CD14-positive monocyte (primary cell): ENCODE data around the gene BTBD1. TPM values are rescaled to one million over a fixed set of nuclear protein-coding genes. Genes with fewer than 3 reads are reported as not detected.

ENCODE experiments used
- DNase-seq, 3 donors: peaks; one replicate each; pipeline ENCODE4 v3.0.0-alpha.2; 2011 to 2022
- H2AFZ ChIP-seq: 2 replicates; pipeline ENCODE4 v1.6.0; 2012; ENCODE audit warnings: mild to moderate bottlenecking, low read depth, low read length, inconsistent platforms; ENCODE audit not compliant: insufficient read depth, poor library complexity, severe bottlenecking
- H3K27ac ChIP-seq, 2 donors: 1 replicate in 1 of 2; 2 replicates in 1 of 2; pipeline ENCODE4 v1.5.1; 2012 to 2013; ENCODE audit warnings: low read length in 2 of 2, control low read depth in 1 of 2, inconsistent platforms in 1 of 2, low read depth in 1 of 2, mild to moderate bottlenecking in 1 of 2
- H3K27me3 ChIP-seq, 2 donors: one replicate each; pipeline versions ENCODE4 v1.6.0 to v1.6.1; 2011 to 2013; ENCODE audit warnings: low read length in 2 of 2; ENCODE audit not compliant: control insufficient read depth in 2 of 2, insufficient read depth in 2 of 2
- H3K36me3 ChIP-seq, 2 donors: replicated peaks in 1 of 2; 1 replicate in 1 of 2; 2 replicates in 1 of 2; pipeline versions ENCODE4 v1.5.1 to v1.6.1; 2012 to 2013; ENCODE audit warnings: low read length in 2 of 2, control low read depth in 1 of 2, inconsistent platforms in 1 of 2, mild to moderate bottlenecking in 1 of 2; ENCODE audit not compliant: insufficient read depth in 2 of 2, control insufficient read depth in 1 of 2
- H3K4me1 ChIP-seq, 2 donors: 1 replicate in 1 of 2; 2 replicates in 1 of 2; pipeline versions ENCODE4 v1.5.1 to v1.6.1; 2012 to 2013; ENCODE audit warnings: low read length in 2 of 2, control low read depth in 1 of 2, inconsistent platforms in 1 of 2, mild to moderate bottlenecking in 1 of 2, moderate library complexity in 1 of 2; ENCODE audit not compliant: insufficient read depth in 2 of 2, control insufficient read depth in 1 of 2
- H3K4me2 ChIP-seq: replicated peaks from 2 replicates; pipeline ENCODE3; 2012; ENCODE audit warnings: low read length, moderate library complexity, mild to moderate bottlenecking; ENCODE audit not compliant: poor library complexity, severe bottlenecking; ENCODE audit errors: extremely low read depth
- H3K4me3 ChIP-seq, 3 experiments: fragments of 200-600 bp in 1 of 3; sonication (generic) in 1 of 3; replicated peaks in 1 of 3; 1 replicate in 2 of 3; 2 replicates in 1 of 3; pipeline ENCODE4 v1.5.1; 2011 to 2013; ENCODE audit warnings: low read length in 3 of 3, mild to moderate bottlenecking in 3 of 3, control low read depth in 2 of 3, low read depth in 2 of 3, inconsistent platforms in 1 of 3, moderate library complexity in 1 of 3
- H3K79me2 ChIP-seq: 2 replicates; pipeline ENCODE4 v1.6.0; 2012; ENCODE audit warnings: mild to moderate bottlenecking, control low read depth, inconsistent platforms, low read length, moderate library complexity; ENCODE audit not compliant: insufficient read depth
- H3K9ac ChIP-seq: 2 replicates; pipeline ENCODE4 v1.6.0; 2017; ENCODE audit warnings: low read length, mild to moderate bottlenecking; ENCODE audit not compliant: insufficient read depth, poor library complexity, severe bottlenecking
- H3K9me3 ChIP-seq, 2 donors: replicated peaks in 1 of 2; 1 replicate in 1 of 2; 2 replicates in 1 of 2; pipeline versions ENCODE4 v1.5.1 to v1.6.1; 2012 to 2013; ENCODE audit warnings: low read length in 2 of 2, control low read depth in 1 of 2; ENCODE audit not compliant: control insufficient read depth in 1 of 2, insufficient read depth in 1 of 2
- H4K20me1 ChIP-seq: 2 replicates; pipeline ENCODE4 v1.6.0; 2012; ENCODE audit warnings: mild to moderate bottlenecking, low read length, control low read depth, moderate library complexity; ENCODE audit not compliant: insufficient read depth
- H3K27ac Mint-ChIP-seq, 7 donors: one replicate each; pipeline ENCODE4 v1.8.0; 2020; ENCODE audit warnings: mild to moderate bottlenecking in 7 of 7, mixed read lengths in 7 of 7, moderate library complexity in 6 of 7, inconsistent platforms in 2 of 7
- H3K27me3 Mint-ChIP-seq, 3 donors: one replicate each; pipeline ENCODE4 v1.8.0; 2021 to 2022; ENCODE audit warnings: low read depth in 3 of 3, mild to moderate bottlenecking in 3 of 3, mixed read lengths in 3 of 3, moderate library complexity in 3 of 3, inconsistent platforms in 1 of 3
- H3K36me3 Mint-ChIP-seq, 2 donors: one replicate each; pipeline ENCODE4 v1.8.0; 2020; ENCODE audit warnings: mixed read lengths in 2 of 2, inconsistent platforms in 1 of 2, mild to moderate bottlenecking in 1 of 2
- H3K4me1 Mint-ChIP-seq: one replicate; pipeline ENCODE4 v1.8.0; 2020; ENCODE audit warnings: mild to moderate bottlenecking, mixed read lengths
- H3K4me3 Mint-ChIP-seq, 2 donors: one replicate each; pipeline ENCODE4 v1.8.0; 2020; ENCODE audit warnings: mild to moderate bottlenecking in 2 of 2, mixed read lengths in 2 of 2, moderate library complexity in 1 of 2
- H3K9me3 Mint-ChIP-seq, 7 donors: one replicate each; pipeline ENCODE4 v1.8.0; 2020 to 2022; ENCODE audit warnings: mixed read lengths in 7 of 7, mild to moderate bottlenecking in 6 of 7, moderate library complexity in 6 of 7, inconsistent platforms in 2 of 7
- WGBS: methylation state at CpG from one replicate; pipeline ENCODE4 v1.1.5; 2013; ENCODE audit warnings: missing lambda C conversion rate; ENCODE audit not compliant: insufficient coverage; 5-methylcytosine and 5-hydroxymethylcytosine counted together
- intact Hi-C, 2 donors: fragments of 100-400 bp; cut with micrococcal nuclease; formaldehyde crosslinking; loops; one replicate each; pipeline versions ENCODE4 v1.15.0 to v1.15.1; 2023
- polyA plus RNA-seq, 3 donors: library from polyadenylated mRNA; depleted of rRNA in 1 of 3; unstranded in 2 of 3; stranded (reverse) in 1 of 3; fragments of 300-500 nt in 2 of 3; fragments of >200 nt in 1 of 3; fragmentation: Illumina TruSeq in 2 of 3; gene quantifications; 1 replicate in 2 of 3; 2 replicates in 1 of 3; pipeline ENCODE4 v1.2.3, GENCODE V29; 2012 to 2021
- TF ChIP-seq, protein P1 (sequence below): fragments of 200-600 bp; IDR thresholded peaks from one replicate; pipeline ENCODE4 v1.8.0; 2022; ENCODE audit warnings: antibody characterized with exemption, mild to moderate bottlenecking

Gene BTBD1
- polyA plus RNA-seq, 3 donors = 18.0 to 48.8 (median 37.2) TPM

DNA sequence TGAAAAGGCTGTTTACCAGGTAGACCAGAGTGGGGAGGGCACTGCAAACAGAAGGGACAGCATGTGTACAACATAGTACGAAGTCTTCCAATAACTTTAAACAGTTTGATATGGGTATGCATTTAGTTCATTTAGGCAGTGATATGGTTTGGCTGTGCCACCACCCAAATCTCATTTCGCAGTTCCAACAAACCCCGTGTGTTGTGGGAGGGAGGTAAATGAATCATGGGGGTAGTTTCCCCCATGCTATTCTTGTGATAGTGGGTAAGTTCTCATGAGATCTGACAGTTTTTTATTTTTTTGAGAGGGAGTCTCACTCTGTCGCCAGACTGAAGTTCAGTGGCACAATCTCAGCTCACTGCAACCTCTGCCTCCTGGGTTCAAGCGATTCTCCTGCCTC lies 88.6 kb downstream of the BTBD1 start:
- Histone ChIP-seq H3K27me3 (no peaks in the 10 kb centered on the region), H3K4me1 (no peaks in the 10 kb centered on the region), H3K36me3 (no peaks in the 10 kb centered on the region), H4K20me1 (no peaks in the 10 kb centered on the region), H3K79me2 (no peaks in the 10 kb centered on the region), H3K9ac (no peak overlapping the region), H3K27ac (no peak overlapping the region), H3K9me3 (no peaks in the 10 kb centered on the region), H2AFZ (no peak overlapping the region), H3K4me3 (no peak overlapping the region), H3K4me2 (no peak overlapping the region)
- Mint-ChIP-seq H3K36me3 (peaks cover 4 to 5% of the 10 kb centered on the region in 2 donors), H3K9me3 (no peaks in the 10 kb centered on the region), H3K27me3 (peaks cover 0 to 2% (median 0%) of the 10 kb centered on the region in 3 donors), H3K4me3 (no peak overlapping the region), H3K4me1 (no peaks in the 10 kb centered on the region), H3K27ac (no peak overlapping the region)
- WGBS = 100% methylated on average over 2 of the region's 5 CpGs
- TF ChIP-seq, protein P1, sequence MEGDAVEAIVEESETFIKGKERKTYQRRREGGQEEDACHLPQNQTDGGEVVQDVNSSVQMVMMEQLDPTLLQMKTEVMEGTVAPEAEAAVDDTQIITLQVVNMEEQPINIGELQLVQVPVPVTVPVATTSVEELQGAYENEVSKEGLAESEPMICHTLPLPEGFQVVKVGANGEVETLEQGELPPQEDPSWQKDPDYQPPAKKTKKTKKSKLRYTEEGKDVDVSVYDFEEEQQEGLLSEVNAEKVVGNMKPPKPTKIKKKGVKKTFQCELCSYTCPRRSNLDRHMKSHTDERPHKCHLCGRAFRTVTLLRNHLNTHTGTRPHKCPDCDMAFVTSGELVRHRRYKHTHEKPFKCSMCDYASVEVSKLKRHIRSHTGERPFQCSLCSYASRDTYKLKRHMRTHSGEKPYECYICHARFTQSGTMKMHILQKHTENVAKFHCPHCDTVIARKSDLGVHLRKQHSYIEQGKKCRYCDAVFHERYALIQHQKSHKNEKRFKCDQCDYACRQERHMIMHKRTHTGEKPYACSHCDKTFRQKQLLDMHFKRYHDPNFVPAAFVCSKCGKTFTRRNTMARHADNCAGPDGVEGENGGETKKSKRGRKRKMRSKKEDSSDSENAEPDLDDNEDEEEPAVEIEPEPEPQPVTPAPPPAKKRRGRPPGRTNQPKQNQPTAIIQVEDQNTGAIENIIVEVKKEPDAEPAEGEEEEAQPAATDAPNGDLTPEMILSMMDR = no peak
- intact Hi-C loops = no loop called here
- DNase-seq = no peak

DNA sequence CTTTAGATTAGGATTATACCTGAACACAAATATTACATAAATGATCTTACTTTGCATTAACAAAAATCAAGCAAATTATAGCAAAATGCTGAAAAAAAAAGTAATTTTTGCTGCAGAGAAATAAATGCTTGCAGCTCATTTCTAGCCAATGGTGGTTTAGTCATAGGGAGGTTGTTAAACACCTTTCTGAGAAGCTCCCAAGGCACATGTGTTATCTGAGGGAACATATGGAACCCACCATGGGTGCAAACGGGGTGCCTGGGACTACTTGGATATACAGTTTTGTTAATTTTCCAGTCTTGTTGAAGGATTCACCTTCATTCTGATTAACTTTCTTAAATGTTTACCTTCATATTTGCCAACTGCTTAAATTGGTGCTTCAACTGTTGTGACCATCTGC lies 90.0 kb downstream of the BTBD1 start:
- intact Hi-C loops = no loop called here
- H3K36me3 ChIP-seq = no peaks in the 10 kb centered on the region
- H3K4me1 ChIP-seq = no peaks in the 10 kb centered on the region
- TF ChIP-seq, protein P1 = no peak
- Mint-ChIP-seq H3K9me3 (no peaks in the 10 kb centered on the region), H3K27me3 (peaks cover 0 to 2% (median 0%) of the 10 kb centered on the region in 3 donors), H3K27ac (no peak overlapping the region), H3K36me3 (peaks cover 4 to 5% of the 10 kb centered on the region in 2 donors), H3K4me3 (no peak overlapping the region), H3K4me1 (no peaks in the 10 kb centered on the region)
- no peak overlapping the region for H3K27ac ChIP-seq
- H3K4me3 ChIP-seq = no peak overlapping the region
- no peak for DNase-seq
- H2AFZ ChIP-seq = no peak overlapping the region
- H3K79me2 ChIP-seq = no peaks in the 10 kb centered on the region
- no peaks in the 10 kb centered on the region for H4K20me1 ChIP-seq
- WGBS = no CpG with 5 or more reads among the region's 1 CpG
- no peaks in the 10 kb centered on the region for H3K9me3 ChIP-seq
- no peak overlapping the region for H3K9ac ChIP-seq
- H3K27me3 ChIP-seq = no peaks in the 10 kb centered on the region
- H3K4me2 ChIP-seq = no peak overlapping the region
